AG04449 (cell line): ENCODE data around the gene MED16.

Source experiments
- CTCF ChIA-PET: fragments of 350-600 bp; formaldehyde crosslinking; extraction: SDS; loops from one replicate; lab custom pipeline; 2021; ENCODE audit warnings: antibody characterized with exemption; lab: Yijun Ruan, JAX
- POLR2A ChIA-PET: fragments of 400-600, 350-600 bp; formaldehyde crosslinking; extraction: SDS; loops from one replicate; lab custom pipeline; 2020; ENCODE audit warnings: antibody characterized with exemption, inconsistent platforms; lab: Yijun Ruan, JAX
- DNase-seq: peaks from one replicate; pipeline ENCODE4 v3.0.0-alpha.2; 2010; ENCODE audit warnings: low read depth, low spot score
- H3K4me3 ChIP-seq: 2 replicates; pipeline ENCODE4 v1.5.1; 2011; ENCODE audit warnings: low read depth, mild to moderate bottlenecking, control low read depth, low read length
- TF ChIP-seq, protein P1 (sequence below): IDR thresholded peaks from one replicate; pipeline ENCODE4 v1.5.1; 2011; ENCODE audit warnings: mild to moderate bottlenecking, moderate library complexity, low read length, control low read depth, inconsistent platforms; ENCODE audit not compliant: insufficient read depth; ENCODE audit errors: missing control alignments

Gene MED16

DNA sequence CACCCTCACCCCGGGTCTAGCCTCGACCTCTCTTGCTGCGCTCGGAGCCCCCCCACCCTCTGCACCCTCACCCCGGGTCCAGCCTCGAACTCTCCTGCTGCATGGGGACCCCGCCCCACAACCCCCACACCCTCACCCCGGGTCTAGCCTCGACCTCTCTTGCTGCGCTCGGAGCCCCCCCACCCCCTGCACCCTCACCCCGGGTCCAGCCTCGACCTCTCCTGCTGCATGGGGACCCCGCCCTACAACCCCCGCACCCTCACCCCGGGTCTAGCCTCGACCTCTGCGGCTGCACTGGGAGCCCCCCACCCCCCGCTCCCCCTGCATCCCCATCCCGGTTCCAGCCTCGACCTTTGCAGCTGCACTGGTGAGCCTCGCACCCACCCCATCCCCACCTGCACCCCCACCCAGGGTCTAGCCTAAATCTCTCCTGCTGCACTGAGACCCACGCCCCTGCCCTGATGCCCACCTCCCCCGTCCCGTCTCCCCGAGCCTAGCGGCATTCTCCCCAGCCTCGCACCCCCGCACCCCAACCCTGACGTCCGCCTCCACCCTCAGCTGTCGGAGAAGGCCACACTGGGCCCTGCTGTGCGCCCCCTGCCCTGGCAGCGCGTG, 31.7 kb downstream of the MED16 start:
- DNase-seq = no peak
- POLR2A ChIA-PET = no interaction called here
- CTCF ChIA-PET = no interaction called here
- TF ChIP-seq, protein P1, sequence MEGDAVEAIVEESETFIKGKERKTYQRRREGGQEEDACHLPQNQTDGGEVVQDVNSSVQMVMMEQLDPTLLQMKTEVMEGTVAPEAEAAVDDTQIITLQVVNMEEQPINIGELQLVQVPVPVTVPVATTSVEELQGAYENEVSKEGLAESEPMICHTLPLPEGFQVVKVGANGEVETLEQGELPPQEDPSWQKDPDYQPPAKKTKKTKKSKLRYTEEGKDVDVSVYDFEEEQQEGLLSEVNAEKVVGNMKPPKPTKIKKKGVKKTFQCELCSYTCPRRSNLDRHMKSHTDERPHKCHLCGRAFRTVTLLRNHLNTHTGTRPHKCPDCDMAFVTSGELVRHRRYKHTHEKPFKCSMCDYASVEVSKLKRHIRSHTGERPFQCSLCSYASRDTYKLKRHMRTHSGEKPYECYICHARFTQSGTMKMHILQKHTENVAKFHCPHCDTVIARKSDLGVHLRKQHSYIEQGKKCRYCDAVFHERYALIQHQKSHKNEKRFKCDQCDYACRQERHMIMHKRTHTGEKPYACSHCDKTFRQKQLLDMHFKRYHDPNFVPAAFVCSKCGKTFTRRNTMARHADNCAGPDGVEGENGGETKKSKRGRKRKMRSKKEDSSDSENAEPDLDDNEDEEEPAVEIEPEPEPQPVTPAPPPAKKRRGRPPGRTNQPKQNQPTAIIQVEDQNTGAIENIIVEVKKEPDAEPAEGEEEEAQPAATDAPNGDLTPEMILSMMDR = no peak
- no peak overlapping the region for H3K4me3 ChIP-seq

DNA sequence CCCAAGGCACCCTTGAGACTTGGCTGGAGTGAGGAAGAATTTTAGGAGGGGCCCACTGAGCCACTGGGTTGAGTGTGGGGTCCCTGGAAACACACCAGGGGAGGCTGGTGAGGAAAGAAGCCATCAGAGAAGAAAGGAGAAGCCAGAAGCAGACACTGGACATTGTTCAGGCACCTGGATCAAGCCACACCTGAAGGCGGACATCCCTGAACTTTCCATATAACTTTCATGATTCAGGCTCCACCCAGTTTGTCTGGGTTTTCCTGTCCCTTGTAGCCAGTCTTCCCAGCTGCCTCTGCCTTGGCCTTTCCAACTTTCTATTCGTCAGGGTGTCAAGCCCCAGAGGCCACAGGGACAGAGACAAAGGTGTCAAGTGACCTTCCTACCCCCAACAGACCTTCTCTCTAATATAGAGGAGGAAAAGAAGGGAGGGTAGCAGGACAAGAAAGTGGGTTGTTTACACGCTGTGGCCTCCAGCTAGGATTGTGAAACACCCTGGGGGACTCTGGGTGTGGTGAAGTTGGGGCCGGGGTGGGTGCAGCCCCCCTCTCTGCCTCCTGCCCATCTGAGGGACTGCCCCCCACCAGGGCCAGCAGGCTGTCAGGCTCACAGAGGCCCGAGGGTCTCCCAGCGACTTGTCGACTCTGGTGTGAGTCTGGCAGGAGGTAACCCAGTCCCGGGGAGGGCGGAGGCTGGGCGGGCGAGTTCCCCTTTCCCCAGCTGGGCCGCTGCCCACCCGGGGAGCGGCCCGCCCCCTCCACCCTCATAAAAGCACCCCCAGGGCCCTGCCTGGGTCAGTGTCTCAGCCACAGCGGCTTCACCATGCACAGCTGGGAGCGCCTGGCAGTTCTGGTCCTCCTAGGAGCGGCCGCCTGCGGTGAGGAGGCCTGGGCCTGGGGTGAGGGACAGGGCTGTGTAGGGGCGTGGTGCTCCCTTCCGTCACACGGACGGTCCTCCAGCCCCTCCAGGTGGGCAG, 33.8 kb downstream of the MED16 start, which contains the start of gene CFD:
Gene CFD, plus strand, starts transcription at position 797 of the 976 bp plus-strand sequence. Its CDS starts 26 bp downstream, at position 823.
- ChIA-PET POLR2A (interaction anchor here (1.0 kb wide), 1 partner anchor 80 kb away, joined by 4 read pairs; no protein-coding TSS in a partner anchor), CTCF (interaction anchor here (0.8 to 4.6 kb wide), 9 partner anchors 9 to 125 kb away, joined by 3 to 27 read pairs (median 3); partner anchors contain the start of gene WDR18)
- H3K4me3 ChIP-seq = peak within 1 kb of the TSS; percentile 47
- TF ChIP-seq, protein P1 = no peak
- no peak for DNase-seq

DNA sequence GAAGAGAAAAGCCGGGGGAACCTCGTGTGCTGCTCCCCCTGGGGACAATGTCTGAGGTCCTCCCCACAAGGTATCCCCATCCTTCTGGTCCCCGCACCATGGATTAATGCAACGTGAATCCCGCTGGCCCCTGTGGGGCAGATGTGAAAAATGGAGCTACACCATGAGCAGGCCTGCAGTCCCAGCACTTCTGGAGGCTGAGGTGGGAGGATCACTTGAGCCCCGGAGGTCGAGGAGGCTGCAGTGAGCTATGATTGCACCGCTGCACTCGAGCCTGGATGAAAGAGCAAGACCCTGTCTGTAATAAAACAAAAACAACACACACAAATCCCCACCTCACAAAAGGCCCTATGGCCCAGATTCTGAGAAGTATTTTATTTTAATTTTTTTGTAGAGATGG, 34.7 kb downstream of the MED16 start:
- CTCF ChIA-PET = interaction anchor here (0.8 to 4.6 kb wide), 7 partner anchors 9 to 126 kb away, joined by 3 to 27 read pairs (median 6); partner anchors contain the start of gene WDR18
- POLR2A ChIA-PET = interaction anchor here (1.0 kb wide), 1 partner anchor 80 kb away, joined by 4 read pairs; no protein-coding TSS in a partner anchor
- H3K4me3 ChIP-seq = no peak overlapping the region
- DNase-seq = no peak
- TF ChIP-seq, protein P1 = no peak

DNA sequence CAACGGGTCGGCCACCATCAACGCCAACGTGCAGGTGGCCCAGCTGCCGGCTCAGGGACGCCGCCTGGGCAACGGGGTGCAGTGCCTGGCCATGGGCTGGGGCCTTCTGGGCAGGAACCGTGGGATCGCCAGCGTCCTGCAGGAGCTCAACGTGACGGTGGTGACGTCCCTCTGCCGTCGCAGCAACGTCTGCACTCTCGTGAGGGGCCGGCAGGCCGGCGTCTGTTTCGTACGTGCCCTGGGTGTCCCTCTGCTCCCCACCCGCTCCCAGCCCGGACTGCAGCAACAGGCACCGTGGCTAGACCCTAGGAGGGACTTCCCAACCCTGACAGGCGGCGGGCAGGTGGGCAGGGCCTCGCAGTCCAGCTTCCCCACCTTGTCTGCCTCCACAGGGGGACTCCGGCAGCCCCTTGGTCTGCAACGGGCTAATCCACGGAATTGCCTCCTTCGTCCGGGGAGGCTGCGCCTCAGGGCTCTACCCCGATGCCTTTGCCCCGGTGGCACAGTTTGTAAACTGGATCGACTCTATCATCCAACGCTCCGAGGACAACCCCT, 37.3 kb downstream of the MED16 start:
- H3K4me3 ChIP-seq = no peak overlapping the region
- DNase-seq = no peak
- ChIA-PET POLR2A (no interaction called here), CTCF (interaction anchor here (0.7 to 3.3 kb wide), 19 partner anchors 10 to 385 kb away, joined by 3 to 18 read pairs (median 4); partner anchors contain the start of genes MED16, RNU6-9 and WDR18)
- TF ChIP-seq, protein P1 = no peak

DNA sequence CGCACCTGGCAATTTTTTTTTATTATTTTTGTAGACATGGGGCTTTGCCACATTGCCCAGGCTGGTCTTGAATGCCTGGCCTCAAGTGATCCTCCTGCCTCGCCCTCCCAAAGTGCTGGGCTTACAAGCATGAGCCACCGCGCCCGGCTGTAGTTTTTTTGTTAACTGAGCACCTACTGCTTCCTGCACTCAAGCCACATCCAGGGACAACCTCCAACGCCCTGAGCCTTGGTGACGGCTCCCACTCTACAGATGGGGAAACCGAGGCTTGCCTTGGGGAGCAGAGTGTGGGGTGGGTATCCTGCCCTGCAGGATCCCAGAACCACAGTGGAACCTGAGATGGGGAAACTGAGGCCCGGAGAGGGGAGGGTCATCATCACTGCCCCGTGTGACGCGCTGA, 37.8 kb downstream of the MED16 start:
- ChIA-PET POLR2A (no interaction called here), CTCF (interaction anchor here (1.1 to 3.3 kb wide), 6 partner anchors 11 to 386 kb away, joined by 3 to 18 read pairs (median 6); partner anchors contain the start of gene WDR18)
- H3K4me3 ChIP-seq = no peak overlapping the region
- DNase-seq = no peak
- TF ChIP-seq, protein P1 = no peak
